ENCODE results near the gene PTPN1. TPM values are rescaled to one million over a fixed set of nuclear protein-coding genes. Genes with fewer than 3 reads are reported as not detected.

PTPN1 gene
- polyA plus RNA-seq, 1 donor (not counting 4 experiments of a cell fraction or from before 2014, with no cell fraction given), result 61.6 TPM

- Histone ChIP-seq H3K79me2 (ENCODE audit: control insufficient read depth, insufficient read depth, low read length) (peaks cover 3% of the 10 kb centered on the region), H2AFZ (ENCODE audit: control insufficient read depth, low read length) (no peak overlapping the region), H3K9me3 (ENCODE audit: control insufficient read depth, low read depth, low read length) (no peaks in the 10 kb centered on the region), H3K27ac (ENCODE audit: control insufficient read depth, insufficient read depth, low read length) (no peak overlapping the region), H3K4me3 (ENCODE audit: control insufficient read depth in 2 of 3, extremely low read depth in 1 of 3, insufficient read depth in 2 of 3, low read depth in 1 of 3, low read length in 3 of 3) (no peak overlapping the region), H3K4me2 (ENCODE audit: control insufficient read depth, extremely low read depth, insufficient read depth, low read depth, low read length) (no peak overlapping the region), H3K4me1 (ENCODE audit: control insufficient read depth, extremely low read depth, insufficient read depth, low read length) (peaks cover 14% of the 10 kb centered on the region), H3K36me3 (ENCODE audit: control insufficient read depth in 2 of 2, extremely low read depth in 1 of 2, insufficient read depth in 2 of 2, low read length in 2 of 2) (peaks cover 42% of the 10 kb centered on the region in 2 experiments), H3K9me1 (ENCODE audit: control insufficient read depth, extremely low read depth, insufficient read depth, low read length) (peaks cover 4% of the 10 kb centered on the region), H3K9ac (ENCODE audit: control insufficient read depth, extremely low read depth, insufficient read depth, low read length) (no peak overlapping the region), H3K27me3 (ENCODE audit: control insufficient read depth, extremely low read depth, insufficient read depth, low read length) (no peaks in the 10 kb centered on the region), H4K20me1 (ENCODE audit: control insufficient read depth, extremely low read depth, insufficient read depth, low read length) (peaks cover 7% of the 10 kb centered on the region)
- no peak for DNase-seq (ENCODE audit: low read depth, low spot score)
- dilution Hi-C loops (cut with MboI; ENCODE audit: extremely low pct_ligation_motif_present, low sequenced_read_pairs), result no loop called here
- FAIRE-seq, result no peak
- TF ChIP-seq EZH2 (IDR thresholded peaks at IDR 0.05; ENCODE audit: low read length) (no peak), CTCF (optimal IDR thresholded peaks at IDR 0.05 in 1 of 3, IDR thresholded peaks at IDR 0.05 in 1 of 3, conservative IDR thresholded peaks at IDR 0.05 in 1 of 3; ENCODE audit: extremely low read depth in 1 of 3, insufficient read depth in 2 of 3, low read length in 3 of 3) (no peak)
These were observed 75.0 kb downstream of the PTPN1 start for GRCh38 chr20:50585214-50585613.

DNA sequence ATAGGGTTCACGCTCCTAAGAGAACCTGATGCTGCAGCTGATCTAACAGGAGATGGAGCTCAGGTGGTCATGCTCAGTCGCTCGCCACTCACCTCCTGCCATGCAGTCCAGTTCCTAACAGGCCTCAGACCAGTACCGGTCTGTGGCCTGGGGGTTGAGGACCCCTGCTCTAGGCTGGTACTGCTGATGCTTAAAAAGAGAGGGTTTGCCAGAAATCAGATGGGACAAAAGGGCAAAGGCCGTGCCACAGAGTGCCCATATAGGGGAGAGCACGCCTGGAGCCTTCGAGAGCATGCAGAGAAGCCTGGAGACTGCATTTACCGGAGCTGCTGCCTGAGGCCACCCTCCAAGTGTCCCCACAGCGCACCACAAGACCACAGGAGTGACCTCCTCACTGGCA lies 75.5 kb downstream of the PTPN1 start:
- Histone ChIP-seq H3K27ac (ENCODE audit: control insufficient read depth, insufficient read depth, low read length) (no peak overlapping the region), H3K36me3 (ENCODE audit: control insufficient read depth in 2 of 2, extremely low read depth in 1 of 2, insufficient read depth in 2 of 2, low read length in 2 of 2) (peaks cover 40 to 41% of the 10 kb centered on the region in 2 experiments), H4K20me1 (ENCODE audit: control insufficient read depth, extremely low read depth, insufficient read depth, low read length) (peaks cover 7% of the 10 kb centered on the region), H3K4me1 (ENCODE audit: control insufficient read depth, extremely low read depth, insufficient read depth, low read length) (peaks cover 14% of the 10 kb centered on the region), H3K9me3 (ENCODE audit: control insufficient read depth, low read depth, low read length) (no peaks in the 10 kb centered on the region), H3K9ac (ENCODE audit: control insufficient read depth, extremely low read depth, insufficient read depth, low read length) (no peak overlapping the region), H3K79me2 (ENCODE audit: control insufficient read depth, insufficient read depth, low read length) (no peaks in the 10 kb centered on the region), H3K27me3 (ENCODE audit: control insufficient read depth, extremely low read depth, insufficient read depth, low read length) (no peaks in the 10 kb centered on the region), H3K4me2 (ENCODE audit: control insufficient read depth, extremely low read depth, insufficient read depth, low read depth, low read length) (no peak overlapping the region), H2AFZ (ENCODE audit: control insufficient read depth, low read length) (no peak overlapping the region), H3K4me3 (ENCODE audit: control insufficient read depth in 2 of 3, extremely low read depth in 1 of 3, insufficient read depth in 2 of 3, low read depth in 1 of 3, low read length in 3 of 3) (no peak overlapping the region), H3K9me1 (ENCODE audit: control insufficient read depth, extremely low read depth, insufficient read depth, low read length) (peaks cover 4% of the 10 kb centered on the region)
- dilution Hi-C loops (cut with MboI; ENCODE audit: extremely low pct_ligation_motif_present, low sequenced_read_pairs), result no loop called here
- no peak for FAIRE-seq
- TF ChIP-seq CTCF (optimal IDR thresholded peaks at IDR 0.05 in 1 of 3, IDR thresholded peaks at IDR 0.05 in 1 of 3, conservative IDR thresholded peaks at IDR 0.05 in 1 of 3; ENCODE audit: extremely low read depth in 1 of 3, insufficient read depth in 2 of 3, low read length in 3 of 3) (no peak), EZH2 (IDR thresholded peaks at IDR 0.05; ENCODE audit: low read length) (no peak)
- DNase-seq (ENCODE audit: low read depth, low spot score), result no peak

Measured in keratinocyte (primary cell).